OCI-LY7 (cell line): ENCODE results near the gene MAOA.

Source experiments
- CTCF ChIP-seq: fragments of 200-600 bp; sonication (generic); conservative IDR thresholded peaks from 2 replicates; pipeline ENCODE4 v1.5.1; 2014; ENCODE audit warnings: mild to moderate bottlenecking, antibody characterized with exemption, low read length, moderate library complexity, mixed read lengths
- EZH2phosphoT487 ChIP-seq: fragments of 200-600 bp; sonication (generic); IDR thresholded peaks from 2 replicates; pipeline ENCODE4 v1.6.1; 2018; ENCODE audit warnings: low read depth, borderline replicate concordance, mild to moderate bottlenecking, mixed run types, antibody characterized with exemption, low read length, moderate library complexity, mixed read lengths

GRCh38 chrX:43656005-43656494, at the start of gene MAOA:
- no peak for TF ChIP-seq CTCF
- TF ChIP-seq EZH2phosphoT487 = no peak
